Panc1 (cell line): ENCODE data around the gene MACF1.

Experiments
- POLR2AphosphoS5 ChIP-seq: IDR thresholded peaks from 2 replicates; pipeline ENCODE4 v1.6.1; 2012; ENCODE audit warnings: mild to moderate bottlenecking, low read depth, low read length, moderate library complexity
- SIN3A ChIP-seq: IDR thresholded peaks from 2 replicates; pipeline ENCODE4 v1.6.1; 2012; ENCODE audit warnings: low read depth, mild to moderate bottlenecking, low read length, moderate library complexity, borderline replicate concordance; ENCODE audit not compliant: insufficient read depth
- TCF7L2 ChIP-seq: IDR thresholded peaks from 2 replicates; pipeline ENCODE4 v1.6.1; 2011; ENCODE audit warnings: mild to moderate bottlenecking, low read depth, low read length, inconsistent platforms
- TF ChIP-seq, protein P1 (sequence below): fragments of 450-650 bp; IDR thresholded peaks from 2 replicates; pipeline ENCODE4 v1.5.1; 2017; ENCODE audit warnings: mild to moderate bottlenecking

DNA sequence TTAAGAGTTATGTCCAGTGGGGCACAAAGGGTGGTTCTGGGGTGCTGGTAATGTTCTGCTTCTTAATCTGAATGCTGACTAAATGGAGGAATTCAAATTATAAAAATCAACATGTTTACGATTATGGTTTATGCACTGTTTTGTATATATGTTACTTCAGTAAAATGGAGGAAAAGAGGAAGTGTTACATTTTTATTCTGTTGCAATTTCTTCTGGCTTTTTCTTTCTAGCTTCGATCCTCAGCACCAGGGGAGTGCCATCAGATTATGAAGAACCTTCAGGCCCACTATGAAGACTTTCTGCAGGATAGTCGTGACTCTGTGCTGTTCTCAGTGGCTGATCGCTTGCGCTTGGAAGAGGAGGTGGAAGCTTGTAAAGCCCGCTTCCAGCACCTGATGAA is 105.5 kb downstream of the MACF1 start:
- TF ChIP-seq, protein P1, sequence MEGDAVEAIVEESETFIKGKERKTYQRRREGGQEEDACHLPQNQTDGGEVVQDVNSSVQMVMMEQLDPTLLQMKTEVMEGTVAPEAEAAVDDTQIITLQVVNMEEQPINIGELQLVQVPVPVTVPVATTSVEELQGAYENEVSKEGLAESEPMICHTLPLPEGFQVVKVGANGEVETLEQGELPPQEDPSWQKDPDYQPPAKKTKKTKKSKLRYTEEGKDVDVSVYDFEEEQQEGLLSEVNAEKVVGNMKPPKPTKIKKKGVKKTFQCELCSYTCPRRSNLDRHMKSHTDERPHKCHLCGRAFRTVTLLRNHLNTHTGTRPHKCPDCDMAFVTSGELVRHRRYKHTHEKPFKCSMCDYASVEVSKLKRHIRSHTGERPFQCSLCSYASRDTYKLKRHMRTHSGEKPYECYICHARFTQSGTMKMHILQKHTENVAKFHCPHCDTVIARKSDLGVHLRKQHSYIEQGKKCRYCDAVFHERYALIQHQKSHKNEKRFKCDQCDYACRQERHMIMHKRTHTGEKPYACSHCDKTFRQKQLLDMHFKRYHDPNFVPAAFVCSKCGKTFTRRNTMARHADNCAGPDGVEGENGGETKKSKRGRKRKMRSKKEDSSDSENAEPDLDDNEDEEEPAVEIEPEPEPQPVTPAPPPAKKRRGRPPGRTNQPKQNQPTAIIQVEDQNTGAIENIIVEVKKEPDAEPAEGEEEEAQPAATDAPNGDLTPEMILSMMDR, result no peak
- TF ChIP-seq SIN3A (no peak), POLR2AphosphoS5 (no peak), TCF7L2 (no peak)
